ENCODE measurements around the gene TAS2R38.

Gene TAS2R38

DNA sequence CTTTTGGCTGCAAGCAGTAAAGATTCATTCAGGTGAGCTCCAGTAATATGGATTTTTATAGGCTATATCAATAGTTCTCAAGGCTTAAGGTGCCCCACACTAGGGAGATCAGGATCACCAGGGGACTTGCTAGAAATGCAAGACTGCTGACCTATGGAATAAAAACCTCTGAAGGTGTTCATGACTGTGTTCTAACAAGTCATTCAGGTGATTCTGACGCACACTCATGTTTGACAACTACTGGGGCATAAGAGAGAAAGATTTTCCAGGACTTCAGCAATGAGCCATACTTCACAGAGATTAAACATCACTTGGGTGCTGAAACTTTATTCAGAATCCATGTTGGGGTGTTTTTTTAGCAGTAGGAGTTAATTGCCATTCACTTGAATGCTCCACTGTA, 4.8 kb upstream of the TAS2R38 start:
- DNase-seq (ENCODE audit: low read depth), result no peak
- TF ChIP-seq, protein P1, sequence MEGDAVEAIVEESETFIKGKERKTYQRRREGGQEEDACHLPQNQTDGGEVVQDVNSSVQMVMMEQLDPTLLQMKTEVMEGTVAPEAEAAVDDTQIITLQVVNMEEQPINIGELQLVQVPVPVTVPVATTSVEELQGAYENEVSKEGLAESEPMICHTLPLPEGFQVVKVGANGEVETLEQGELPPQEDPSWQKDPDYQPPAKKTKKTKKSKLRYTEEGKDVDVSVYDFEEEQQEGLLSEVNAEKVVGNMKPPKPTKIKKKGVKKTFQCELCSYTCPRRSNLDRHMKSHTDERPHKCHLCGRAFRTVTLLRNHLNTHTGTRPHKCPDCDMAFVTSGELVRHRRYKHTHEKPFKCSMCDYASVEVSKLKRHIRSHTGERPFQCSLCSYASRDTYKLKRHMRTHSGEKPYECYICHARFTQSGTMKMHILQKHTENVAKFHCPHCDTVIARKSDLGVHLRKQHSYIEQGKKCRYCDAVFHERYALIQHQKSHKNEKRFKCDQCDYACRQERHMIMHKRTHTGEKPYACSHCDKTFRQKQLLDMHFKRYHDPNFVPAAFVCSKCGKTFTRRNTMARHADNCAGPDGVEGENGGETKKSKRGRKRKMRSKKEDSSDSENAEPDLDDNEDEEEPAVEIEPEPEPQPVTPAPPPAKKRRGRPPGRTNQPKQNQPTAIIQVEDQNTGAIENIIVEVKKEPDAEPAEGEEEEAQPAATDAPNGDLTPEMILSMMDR (conservative IDR thresholded peaks at IDR 0.05; ENCODE audit: control insufficient read depth, insufficient read depth, low read depth, low read length), result no peak

GRCh38 chr7:141976524-141977245, 3.1 kb upstream of the TAS2R38 start:
- H3K4me3 ChIP-seq (ENCODE audit: control insufficient read depth, low read depth, low read length), result no peak overlapping the region
- TF ChIP-seq, protein P1 (conservative IDR thresholded peaks at IDR 0.05; ENCODE audit: control insufficient read depth, insufficient read depth, low read depth, low read length), result no peak
- no peak for DNase-seq (ENCODE audit: low read depth)

More for the DNA sequence above, 4.8 kb upstream of the TAS2R38 start:
- H3K4me3 ChIP-seq (ENCODE audit: control insufficient read depth, low read depth, low read length), result no peak overlapping the region

GRCh38 chr7:141975806-141976523, 2.4 kb upstream of the TAS2R38 start:
- no peak overlapping the region for H3K4me3 ChIP-seq (ENCODE audit: control insufficient read depth, low read depth, low read length)
- TF ChIP-seq, protein P1 (conservative IDR thresholded peaks at IDR 0.05; ENCODE audit: control insufficient read depth, insufficient read depth, low read depth, low read length), result peak; percentile 83
- DNase-seq (ENCODE audit: low read depth), result peak; percentile 56

DNA sequence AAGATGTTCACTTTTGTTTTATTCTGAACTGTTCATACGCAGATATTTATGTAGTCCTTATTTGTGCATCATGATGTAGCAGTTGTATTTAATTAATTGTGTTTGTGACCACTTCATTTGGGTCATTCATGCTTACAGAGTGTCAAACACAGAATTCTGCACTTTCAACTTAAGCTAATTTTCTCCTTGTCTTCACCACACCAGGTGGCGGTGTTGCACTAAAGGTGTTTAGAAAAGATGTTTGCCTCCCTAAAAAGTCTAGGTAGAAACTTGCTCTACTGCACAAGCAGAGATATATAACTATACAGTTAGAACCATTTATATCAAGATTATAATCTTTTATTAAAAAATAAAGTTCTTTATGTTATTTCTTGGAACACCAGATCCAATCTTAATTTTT, 1.3 kb upstream of the TAS2R38 start:
- no peak overlapping the region for H3K4me3 ChIP-seq (ENCODE audit: control insufficient read depth, low read depth, low read length)
- TF ChIP-seq, protein P1 (conservative IDR thresholded peaks at IDR 0.05; ENCODE audit: control insufficient read depth, insufficient read depth, low read depth, low read length), result peak; percentile 16
- peak; percentile 6 for DNase-seq (ENCODE audit: low read depth)

DNA sequence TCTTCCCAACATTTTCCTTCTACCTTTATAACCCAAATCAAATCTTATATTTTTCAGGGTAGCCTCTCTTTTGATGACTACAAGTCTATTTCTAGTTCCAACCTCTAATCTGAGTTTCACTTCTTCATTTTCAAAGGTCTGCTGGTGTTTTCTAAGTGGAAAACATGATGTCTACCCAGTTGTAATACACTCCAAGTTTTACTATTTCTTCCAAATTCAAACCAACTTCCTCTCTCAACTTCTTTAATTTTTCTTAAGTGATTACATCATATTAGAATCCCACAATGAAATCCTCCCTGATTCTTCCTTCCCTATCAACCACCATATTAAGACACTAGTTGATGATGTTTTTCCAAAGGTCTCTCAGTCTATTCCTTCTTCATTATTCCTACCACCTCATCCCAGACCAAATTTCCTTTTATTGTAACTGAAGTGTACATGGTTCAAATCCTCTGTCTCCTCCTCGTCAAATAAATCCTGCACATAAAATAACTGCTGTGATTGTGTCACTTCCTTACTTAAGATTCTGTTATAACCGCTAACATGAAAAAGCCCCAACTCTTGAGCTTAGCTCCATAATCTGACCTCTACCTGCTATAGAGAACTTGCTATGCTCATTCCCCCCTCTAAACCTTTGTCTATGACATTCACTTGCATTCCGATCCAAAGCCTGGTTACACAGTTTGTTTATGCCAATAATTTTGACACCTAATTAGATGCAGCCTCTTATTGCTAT, 12.7 kb downstream of the TAS2R38 start:
- TF ChIP-seq, protein P1 (conservative IDR thresholded peaks at IDR 0.05; ENCODE audit: control insufficient read depth, insufficient read depth, low read depth, low read length), result no peak
- no peak for DNase-seq (ENCODE audit: low read depth)

DNA sequence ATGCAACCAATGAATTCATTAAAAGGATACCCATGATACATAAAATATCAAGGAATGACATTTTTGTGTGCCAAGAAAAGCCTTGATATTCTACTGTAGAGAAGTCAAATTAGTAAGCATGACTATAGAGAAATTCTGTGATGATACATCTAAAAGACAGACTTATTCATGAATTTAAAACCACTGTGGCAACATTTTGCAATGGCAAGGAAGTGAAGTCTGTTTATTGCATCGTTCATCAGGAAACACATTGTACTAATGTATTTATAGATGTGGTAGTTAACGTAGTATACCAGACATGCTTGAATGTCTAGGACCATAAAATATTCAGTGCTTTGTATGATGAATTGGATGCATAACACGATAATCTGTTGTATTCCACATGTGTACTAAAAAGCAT, 17.5 kb downstream of the TAS2R38 start:
- H3K4me3 ChIP-seq (ENCODE audit: control insufficient read depth, low read depth, low read length), result no peak overlapping the region
- peak; percentile 33 for DNase-seq (ENCODE audit: low read depth)
- TF ChIP-seq, protein P1 (conservative IDR thresholded peaks at IDR 0.05; ENCODE audit: control insufficient read depth, insufficient read depth, low read depth, low read length), result no peak

More for the DNA sequence above, 12.7 kb downstream of the TAS2R38 start:
- H3K4me3 ChIP-seq (ENCODE audit: control insufficient read depth, low read depth, low read length), result no peak overlapping the region

All from fibroblast of mammary gland (primary cell).